Activated CD8-positive, alpha-beta memory T cell treated with anti-CD3 and anti-CD28 coated beads for 4 hours (primary cell): Measurements from ENCODE around the gene CTDSPL.
"Not testable (repeated sequence)": the region's sequence is repeated elsewhere in the genome, so short reads cannot be mapped to it uniquely, and the experiment has no call there.

Experiments
- DNase-seq, 2 donors: peaks; one replicate each; pipeline ENCODE4 v3.0.0-alpha.2; 2020; ENCODE audit warnings: low read depth in 2 of 2

Gene CTDSPL

DNA sequence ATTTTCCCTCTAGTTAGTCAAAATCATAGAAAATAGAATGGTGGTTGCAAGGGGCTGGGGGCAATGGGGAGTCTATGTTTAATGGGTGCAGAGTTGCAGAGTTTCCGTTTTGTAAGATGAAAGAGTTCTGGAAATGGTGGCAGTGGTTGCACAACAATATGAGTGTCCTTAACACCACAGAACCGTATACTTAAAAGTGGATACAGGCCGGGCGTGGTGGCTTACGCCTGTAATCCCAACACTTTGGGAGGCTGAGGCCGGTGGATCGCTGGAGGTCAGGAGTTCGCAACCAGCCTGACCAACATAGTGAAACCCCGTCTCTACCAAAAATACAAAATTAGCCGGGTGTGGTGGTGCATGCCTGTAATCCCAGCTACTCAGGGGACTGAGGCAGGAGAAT, 126.7 kb downstream of the CTDSPL start:
- DNase-seq = not testable (repeated sequence)

DNA sequence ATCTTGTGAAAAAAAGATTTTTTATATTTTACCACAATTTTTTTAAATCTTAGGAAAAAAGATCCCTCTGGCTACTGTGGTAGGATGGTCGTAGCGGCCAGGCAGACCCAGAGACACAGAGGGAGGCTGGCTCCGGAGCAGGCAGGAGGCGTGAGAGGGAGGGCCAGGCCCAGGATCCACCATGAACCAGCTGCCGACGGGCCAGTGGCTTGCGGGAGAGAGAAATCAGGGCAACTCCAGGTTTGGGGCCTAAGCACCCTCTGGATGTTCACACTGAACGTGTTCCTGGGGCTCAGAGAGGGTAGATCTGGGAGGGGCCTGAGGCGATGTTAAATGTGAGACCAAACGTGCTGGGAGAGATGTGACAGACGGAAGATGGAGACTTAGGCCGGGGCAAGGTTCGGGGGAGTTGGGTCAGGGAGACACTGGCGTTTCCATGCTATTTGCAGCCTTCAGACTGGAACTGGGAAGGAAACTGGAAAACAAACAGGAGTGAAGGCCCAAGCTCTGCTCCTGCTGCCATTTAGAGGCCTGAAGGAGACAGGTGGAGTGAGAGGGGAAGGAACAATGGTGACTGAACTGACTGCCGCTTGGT, 127.3 kb downstream of the CTDSPL start:
- DNase-seq = no peak

DNA sequence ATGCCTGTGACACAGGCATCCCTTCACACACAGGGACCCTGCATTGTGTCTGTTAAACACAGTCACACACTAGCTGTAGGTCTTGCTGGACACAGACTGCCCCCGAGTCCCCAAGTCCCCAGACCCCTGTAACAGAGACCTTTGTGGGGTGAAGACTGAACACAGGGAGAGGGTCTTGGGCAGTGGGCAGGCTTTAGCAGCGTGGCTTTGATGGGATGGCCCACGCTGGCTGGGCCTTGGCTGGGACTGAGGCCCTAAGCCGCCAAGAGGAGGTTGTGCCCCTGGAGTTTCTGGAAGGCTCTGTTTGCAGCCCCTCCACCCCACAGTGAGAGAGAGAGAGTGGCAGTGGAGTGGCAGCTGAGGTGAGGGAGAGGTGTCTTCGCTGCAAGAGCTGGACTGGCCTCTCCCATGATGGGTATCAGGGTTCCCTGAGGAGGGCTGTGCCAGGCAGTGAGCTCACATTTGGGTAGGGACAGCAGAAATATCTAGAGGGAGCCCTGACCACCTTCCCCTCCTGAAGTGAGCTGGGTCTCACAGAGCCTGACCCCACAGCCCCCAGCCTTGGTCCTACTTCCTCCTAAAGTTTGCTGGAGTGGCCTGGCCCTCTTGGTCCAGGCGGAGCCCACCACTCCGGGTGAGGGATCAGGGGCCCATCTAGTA, 128.3 kb downstream of the CTDSPL start:
- no peak for DNase-seq

DNA sequence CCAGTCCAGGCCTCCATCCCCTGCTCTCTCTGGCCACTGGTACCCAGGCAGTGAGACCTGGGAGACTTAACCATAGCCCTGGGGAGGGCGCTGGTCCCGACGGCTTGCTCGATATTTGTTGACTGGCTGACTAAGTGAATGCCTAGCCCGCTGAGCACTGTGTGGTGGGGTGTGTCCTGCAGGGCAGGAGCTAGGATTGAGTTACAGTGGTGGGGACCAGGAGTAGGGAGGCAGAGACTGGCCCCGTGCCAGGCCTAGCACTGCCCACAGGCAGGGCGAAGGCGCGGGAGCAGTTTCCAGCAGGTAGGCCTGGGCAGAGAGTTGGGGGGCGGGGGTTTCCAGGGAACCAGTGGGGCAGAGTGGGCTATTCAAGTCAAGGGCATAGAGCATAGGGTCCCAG, 128.8 kb downstream of the CTDSPL start, which contains the start of gene VILL:
TSS of gene VILL (plus strand) at position 260 of the 400 bp plus-strand sequence. CDS start 2,887 bp downstream, outside the sequence.
- no peak for DNase-seq

DNA sequence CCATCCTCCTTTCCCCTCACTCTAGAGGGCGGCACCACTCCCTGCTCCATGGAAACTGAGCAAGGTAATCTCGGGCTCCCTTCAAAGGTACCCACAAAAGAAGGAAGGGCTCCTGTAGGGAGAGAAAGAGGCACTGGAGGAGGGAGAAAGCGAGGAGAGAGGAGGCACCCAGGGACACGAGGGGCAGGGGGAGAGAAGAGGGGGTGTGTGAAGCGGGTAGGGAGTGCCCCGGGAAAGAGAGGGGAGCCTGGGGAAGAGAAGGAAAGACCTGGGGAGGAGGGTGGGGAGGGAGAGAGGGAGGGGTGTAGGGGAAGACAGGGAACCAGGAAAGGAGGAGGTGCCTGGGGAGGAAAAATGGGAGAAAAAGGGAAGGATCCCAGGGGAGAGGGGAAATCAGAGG, 129.4 kb downstream of the CTDSPL start:
- no peak for DNase-seq

DNA sequence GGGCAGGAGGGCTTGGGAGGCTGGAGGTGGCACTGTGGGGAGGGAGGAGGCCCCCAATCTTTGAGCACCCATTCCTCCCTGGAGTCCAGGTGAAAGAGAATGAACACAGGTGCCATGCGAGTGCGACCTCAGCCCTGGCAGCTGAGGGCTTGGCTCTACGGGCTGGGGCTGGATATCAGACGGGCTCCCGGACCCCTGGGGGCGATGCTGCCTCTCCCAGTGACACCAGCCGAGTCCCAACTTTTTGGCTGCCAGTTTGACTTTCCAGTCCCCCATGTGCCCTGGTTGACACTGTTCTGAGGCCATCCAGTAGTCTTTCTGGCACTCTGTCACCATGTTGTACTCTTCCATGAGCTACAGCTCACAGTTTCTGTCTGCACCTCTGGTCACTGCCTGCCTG, 130.1 kb downstream of the CTDSPL start:
- DNase-seq = no peak

DNA sequence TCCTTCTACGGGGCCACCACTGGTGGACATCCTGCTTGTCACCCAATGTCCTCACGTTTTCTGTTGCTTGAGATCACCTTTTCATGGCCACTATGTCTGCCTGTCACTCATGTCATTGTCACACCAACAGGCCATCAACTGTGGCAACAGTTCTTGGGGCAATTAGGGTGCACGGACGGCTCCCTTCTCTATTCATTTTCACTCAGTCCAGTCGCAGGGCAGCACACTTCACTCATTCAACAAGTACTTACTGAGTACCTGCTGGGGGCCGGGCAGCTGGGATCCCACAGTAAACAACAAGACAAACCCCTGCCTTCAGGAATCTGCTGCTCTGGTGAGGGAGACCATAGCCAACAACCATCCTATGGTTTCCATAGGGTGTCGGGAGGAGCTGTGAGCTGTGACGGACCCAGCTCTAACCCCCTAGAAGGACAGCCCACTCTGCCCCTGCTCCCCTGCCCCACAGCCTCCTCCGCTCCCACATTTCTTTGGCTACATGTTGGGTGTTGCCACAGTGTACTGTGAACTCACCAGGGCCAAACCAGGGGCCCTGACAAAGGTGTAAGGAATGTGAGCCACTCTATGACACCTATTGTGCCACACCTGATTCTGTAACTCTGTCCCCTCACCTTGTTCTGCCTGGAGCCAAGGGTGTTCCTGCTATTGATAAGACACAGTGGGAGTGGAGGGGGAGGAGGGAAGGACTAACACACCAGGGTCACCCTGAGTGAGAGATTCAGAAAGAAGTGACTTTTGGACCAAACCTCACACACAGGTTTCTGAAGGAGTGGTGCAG, 130.8 kb downstream of the CTDSPL start:
- no peak for DNase-seq

DNA sequence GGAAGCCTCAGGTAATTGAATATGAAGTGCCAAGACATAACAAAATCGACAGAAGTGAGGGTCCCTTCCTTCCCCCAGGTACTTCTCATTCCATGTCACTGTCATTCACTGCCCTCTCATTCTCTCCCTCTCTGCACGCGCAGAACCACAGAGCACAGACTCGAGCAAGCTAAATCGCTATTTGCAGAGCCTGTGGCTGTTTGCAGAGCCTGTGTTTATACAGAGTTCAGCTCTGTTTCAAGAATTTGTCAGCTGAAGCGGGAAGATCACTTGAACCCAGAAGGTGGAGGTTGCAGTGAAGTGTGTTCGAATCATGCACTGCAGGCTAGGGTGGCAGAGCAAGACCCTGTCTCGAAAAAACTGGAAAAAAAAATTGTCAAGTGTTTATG, 131.4 kb downstream of the CTDSPL start:
- DNase-seq = no peak

DNA sequence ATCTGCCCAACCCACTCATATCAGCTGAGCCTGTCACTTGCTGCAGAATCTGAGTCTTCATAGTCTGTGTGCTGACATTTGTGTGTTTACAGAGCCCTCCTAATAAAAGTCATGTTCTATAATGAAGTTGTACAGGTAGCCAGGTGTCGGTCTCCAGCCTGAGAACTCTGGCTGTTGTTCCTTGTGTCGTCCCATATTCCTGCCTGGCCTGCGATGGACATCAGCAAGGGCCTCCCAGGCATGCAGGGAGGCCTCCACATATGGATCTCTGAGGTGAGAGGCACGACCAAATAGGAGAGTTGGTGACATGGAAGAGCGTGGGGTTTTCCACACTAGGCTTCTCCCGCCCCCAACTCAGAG, 131.8 kb downstream of the CTDSPL start:
- DNase-seq = no peak

DNA sequence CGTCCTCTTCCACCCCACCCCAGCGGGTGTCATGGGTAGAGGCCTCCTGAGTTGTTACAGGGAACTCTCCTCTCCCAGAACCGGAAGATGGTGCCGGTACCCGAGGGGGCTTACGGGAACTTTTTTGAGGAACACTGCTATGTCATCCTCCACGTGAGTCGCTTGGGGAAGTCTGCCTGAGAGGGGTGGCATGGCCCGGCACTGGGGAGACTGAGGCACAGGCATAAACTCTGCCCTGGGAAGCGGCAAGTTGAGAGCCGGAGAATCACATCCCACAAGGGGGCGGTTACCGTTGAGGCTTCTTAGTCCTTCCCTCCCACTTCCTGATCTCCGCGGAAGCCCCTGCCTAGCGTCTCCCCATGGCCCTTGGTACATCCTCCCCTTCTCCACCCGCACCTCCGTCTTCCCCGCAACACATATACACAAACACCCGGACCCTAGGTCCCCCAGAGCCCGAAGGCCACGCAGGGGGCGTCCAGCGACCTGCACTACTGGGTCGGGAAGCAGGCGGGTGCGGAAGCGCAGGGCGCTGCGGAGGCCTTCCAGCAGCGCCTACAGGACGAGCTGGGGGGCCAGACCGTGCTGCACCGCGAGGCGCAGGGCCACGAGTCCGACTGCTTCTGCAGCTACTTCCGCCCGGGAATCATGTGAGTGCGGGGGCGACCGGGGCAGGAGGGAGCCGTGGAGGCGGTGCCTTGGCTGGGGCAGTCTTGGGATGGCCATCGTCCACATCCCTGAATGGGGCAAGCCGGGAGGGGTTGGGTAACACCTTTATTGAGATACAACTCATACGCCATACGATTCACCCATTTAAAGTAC, 132.3 kb downstream of the CTDSPL start:
- DNase-seq = peak; percentile 24 to 33

DNA sequence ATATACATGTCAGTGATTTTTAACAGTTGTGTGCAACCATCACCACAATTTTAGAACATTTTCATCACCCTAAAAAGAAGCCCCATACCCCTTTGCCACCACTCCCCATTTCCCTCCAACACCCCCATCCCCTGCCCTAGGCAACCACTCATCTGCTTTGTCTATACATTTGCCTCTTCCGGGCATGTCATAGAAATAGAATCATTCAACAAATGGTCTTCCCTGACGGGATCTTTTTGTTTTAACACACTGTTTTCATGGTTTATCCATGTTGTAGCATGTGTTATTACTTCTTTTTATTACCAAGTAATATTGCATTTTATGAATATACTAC, 132.9 kb downstream of the CTDSPL start:
- no peak for DNase-seq

DNA sequence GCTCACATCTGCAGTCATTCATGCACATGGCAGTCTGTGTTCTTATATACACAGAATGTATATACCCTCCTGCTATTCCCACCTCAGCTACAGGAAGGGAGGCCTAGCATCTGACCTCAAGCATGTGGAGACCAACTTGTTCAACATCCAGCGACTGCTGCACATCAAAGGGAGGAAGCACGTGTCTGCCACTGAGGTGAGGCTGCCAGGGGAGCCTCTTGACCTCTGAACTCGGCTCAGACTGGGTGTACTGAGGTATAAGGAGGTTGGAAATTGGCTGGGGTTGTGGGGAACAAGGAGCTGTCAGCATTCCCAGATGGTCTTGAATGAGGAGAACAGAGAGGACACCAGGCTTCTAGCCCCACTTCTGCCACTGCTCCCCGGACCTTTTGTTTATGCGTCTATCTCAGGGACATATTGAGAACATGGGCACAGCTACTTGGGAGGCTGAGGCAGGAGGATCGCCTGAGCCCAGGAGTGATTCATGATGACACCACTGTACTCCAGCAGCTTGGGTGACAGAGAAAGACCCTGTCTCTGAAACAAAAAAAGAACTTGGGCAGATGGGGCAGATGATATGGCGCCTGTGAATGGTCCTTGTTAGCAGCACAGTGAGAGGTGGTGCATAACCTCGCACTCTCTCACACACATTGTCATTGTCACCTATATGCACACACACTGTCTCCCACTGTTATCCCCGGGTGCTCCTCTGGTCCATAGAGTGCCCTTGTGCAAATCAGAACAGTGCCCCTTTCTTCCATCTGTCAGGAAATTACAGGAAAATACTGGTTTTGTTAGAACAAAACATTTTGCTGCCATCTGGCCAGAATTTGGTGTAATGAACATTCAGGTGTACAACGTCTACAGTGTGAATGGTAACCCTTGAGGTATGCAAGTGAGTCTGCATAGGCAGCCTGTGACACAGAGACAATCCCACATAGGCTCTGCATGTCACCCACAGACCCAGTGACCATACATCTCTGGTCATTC, 134.3 kb downstream of the CTDSPL start:
- no peak for DNase-seq

DNA sequence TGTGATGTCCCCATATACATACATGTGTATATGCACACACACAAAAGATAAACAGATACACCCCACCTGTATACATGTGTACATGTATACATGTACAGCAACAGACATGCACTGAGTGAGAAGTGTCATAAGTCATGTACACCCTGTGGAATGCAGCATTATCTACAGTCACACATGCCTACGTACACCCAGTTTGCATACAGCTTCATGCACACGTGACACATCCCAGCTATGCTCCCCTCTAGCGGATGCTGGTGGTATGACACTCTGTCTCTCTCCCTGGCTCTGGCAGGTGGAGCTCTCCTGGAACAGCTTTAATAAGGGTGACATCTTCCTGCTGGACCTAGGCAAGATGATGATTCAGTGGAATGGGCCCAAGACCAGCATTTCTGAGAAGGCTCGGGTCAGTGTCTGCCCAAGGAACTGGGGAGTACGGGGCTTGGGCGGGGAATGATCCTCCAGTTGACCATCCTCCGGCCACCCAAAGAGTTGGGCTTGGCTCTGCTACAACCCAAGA, 135.2 kb downstream of the CTDSPL start:
- peak; percentile 57 to 65 for DNase-seq

DNA sequence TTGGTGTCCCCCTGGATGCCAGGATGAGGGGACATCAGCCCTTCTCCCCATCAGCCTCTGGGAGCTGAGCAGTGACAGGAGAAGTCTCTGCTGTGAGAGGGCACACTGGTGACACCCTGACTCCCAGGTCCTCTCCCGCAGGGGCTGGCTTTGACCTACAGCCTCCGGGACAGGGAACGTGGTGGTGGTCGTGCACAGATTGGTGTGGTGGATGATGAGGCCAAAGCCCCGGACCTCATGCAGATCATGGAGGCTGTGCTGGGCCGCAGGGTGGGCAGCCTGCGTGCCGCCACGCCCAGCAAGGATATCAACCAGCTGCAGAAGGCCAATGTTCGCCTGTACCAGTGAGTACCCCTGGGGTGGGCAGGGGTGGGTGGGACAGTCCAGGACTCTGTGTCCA, 135.7 kb downstream of the CTDSPL start:
- no peak for DNase-seq

DNA sequence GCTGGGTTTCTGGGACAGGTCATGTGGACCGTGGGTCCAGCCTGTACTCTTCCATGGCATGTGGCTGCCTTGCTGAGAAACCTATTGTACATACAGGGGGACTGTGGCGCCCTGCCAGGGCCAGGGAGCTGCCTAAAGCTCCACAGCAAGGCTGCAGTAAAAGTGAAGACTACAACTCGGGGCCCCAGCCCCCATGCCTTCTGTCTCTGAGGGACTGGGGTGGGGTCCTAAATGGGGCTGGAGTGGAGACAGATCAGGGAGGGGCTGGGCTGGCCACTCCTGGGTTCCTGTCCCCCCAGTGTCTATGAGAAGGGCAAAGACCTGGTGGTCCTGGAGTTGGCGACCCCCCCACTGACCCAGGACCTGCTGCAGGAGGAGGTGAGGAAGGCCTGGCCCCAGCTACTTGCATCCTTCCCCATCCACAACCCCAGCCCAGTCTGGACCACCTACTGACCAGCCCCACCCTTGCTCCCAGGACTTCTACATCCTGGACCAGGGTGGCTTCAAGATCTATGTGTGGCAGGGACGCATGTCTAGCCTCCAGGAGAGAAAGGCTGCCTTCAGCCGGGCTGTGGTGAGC, 136.2 kb downstream of the CTDSPL start:
- no peak for DNase-seq

DNA sequence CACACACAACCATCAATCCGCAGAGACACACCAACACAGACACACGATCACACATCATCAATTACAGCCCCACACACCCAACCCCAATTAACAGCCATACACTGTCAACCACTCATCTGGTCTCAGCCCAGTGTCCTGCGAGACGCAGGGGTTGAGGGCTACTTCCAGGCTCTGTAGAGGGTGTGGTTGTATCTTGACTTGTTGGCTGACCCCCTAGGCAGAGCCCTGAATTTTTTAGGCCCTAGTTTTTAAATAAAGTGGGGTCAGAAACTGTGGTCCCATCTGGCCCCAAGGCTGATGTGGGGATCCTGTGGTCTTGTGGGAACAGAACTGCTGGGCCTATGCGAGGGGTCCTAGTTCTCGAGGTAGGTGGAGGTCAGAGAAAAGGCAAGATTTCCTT, 138.2 kb downstream of the CTDSPL start:
- no peak for DNase-seq

DNA sequence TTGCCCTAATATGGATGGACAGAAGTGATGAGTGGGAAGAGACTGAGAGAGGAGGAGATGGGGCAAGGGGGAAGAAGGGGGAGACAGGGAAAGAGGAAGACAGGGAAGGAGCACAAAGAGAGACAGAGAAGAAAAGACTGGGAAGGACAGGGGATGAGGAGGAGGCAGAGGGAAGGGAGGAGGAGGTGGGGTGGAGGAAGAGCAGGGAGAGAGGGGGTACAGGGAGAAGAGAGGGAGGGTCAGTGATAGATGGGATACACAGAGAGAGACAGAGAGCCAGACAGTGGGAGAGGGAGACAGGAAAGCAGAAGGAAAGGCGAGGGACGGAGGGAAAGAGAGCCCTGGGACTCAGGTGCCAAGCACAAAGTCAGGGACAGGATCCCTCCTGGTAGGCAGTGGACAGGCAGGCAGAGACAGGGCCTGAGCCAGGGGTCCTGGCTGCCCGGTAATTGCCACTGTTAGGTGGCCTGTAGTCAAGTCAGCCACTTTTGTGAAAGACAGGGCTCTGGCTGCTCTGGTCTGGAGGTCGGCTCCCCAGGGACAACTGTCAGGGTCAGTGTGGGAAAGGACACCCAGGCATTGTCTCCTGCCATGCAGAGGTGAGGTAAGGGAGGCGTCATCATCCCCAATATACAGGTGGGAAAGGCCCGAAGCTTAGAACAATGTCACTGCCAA, 138.7 kb downstream of the CTDSPL start:
- DNase-seq = no peak

DNA sequence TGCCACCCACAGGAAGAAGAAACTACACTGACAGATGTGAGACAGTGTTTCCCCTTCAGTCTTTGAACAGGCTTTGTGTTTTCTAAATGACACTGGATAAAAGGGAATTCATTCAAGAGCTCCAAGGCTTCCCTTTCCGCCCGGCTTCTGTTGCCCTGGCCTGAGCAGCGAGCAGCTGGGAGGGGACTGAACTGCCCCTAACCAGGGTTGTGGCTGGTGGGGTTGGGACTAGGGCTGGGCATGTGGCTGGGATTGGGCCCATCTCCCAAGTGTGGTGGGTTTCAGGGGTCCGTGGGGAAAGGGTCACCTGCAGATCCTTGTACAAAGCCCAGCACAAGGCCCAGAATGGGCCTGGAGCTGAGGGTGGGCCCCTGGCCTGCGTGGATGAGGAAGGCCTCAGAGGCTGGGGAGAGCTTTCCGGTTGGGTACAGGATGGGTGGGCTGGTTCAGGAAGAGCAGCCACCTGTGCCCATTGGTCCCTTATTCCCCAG, 139.3 kb downstream of the CTDSPL start:
- no peak for DNase-seq

DNA sequence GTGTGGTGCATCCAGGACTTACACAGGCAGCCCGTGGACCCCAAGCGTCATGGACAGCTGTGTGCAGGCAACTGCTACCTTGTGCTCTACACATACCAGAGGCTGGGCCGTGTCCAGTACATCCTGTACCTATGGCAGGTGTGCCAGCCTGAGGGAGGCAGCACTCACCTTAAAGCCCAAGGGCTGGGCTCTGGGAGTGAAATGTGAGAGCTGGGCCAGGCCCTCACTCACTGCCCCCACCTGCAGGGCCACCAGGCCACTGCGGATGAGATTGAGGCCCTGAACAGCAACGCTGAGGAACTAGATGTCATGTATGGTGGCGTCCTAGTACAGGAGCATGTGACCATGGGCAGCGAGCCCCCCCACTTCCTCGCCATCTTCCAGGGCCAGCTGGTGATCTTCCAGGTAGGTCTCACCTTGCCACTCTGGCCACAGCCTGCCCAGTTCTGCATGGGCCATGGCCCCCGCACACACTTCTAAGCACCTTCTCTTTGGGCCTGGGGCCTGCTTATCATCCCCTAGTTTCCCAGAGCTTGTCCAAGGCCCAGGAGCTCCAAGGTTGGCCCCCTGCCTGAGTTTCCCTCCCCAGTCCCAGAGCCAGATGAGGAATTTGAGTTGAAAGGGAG, 139.9 kb downstream of the CTDSPL start:
- no peak for DNase-seq
